HCT116 (cell line): ENCODE data around the gene AHRR. TPM values are rescaled to one million over a fixed set of nuclear protein-coding genes. Genes with fewer than 3 reads are reported as not detected.
"Not testable (repeated sequence)": the region's sequence is repeated elsewhere in the genome, so short reads cannot be mapped to it uniquely, and the experiment has no call there.

ENCODE experiments used
- ATAC-seq: fragments of 200-7000 bp; cut with Tn5 transposase; 2 replicates; pipeline ENCODE4 v1.9.1; 2020; ENCODE audit warnings: mild to moderate bottlenecking, moderate library complexity
- BruUV-seq: library from RNA; stranded (reverse); fragments of 400-500 nt; replicated peaks from 2 replicates; lab custom pipeline; 2021; lab: Mats Ljungman, UMichigan
- CTCF ChIA-PET: fragments of 300-600 bp; sonication (Branson Sonifier 250); formaldehyde crosslinking; loops from one replicate; lab custom pipeline; 2021; ENCODE audit warnings: antibody characterized with exemption; lab: Charles Lee
- POLR2A ChIA-PET: fragments of 300-600, 350-600 bp; sonication (Branson Sonifier 250); formaldehyde crosslinking; loops from one replicate; lab custom pipeline; 2021; ENCODE audit warnings: antibody characterized with exemption; lab: Charles Lee
- RAD21 ChIA-PET, 2 experiments: fragments of 300-600 bp; sonication (Branson Sonifier 250); formaldehyde crosslinking; loops; one replicate each; lab custom pipeline; 2023; ENCODE audit warnings: low total read pairs in 2 of 2; ENCODE audit not compliant: uncharacterized antibody in 2 of 2, unreplicated experiment in 2 of 2, low non-redundant PET in 1 of 2; lab: Charles Lee
- DNase-seq: peaks from one replicate; pipeline ENCODE4 v3.0.0-alpha.2; 2010; ENCODE audit warnings: low read depth, low spot score
- H2AFZ ChIP-seq: fragments of 200-600 bp; shearing (Covaris generic), sonication (generic); 2 replicates; pipeline ENCODE4 v1.6.1; 2017; ENCODE audit warnings: low read depth, mixed run types, mixed read lengths, antibody characterized with exemption, low read length; ENCODE audit not compliant: poor library complexity, severe bottlenecking
- H3K27ac ChIP-seq: 2 replicates; pipeline ENCODE4 v1.5.1; 2012; ENCODE audit warnings: low read depth, low read length
- H3K27me3 ChIP-seq: fragments of 200-600 bp; sonication (generic); 2 replicates; pipeline ENCODE4 v1.6.1; 2016; ENCODE audit warnings: mixed run types, low read length, mixed read lengths; ENCODE audit not compliant: insufficient read depth
- H3K36me3 ChIP-seq, 2 experiments: fragments of 200-500 bp in 1 of 2; fragments of 200-600 bp in 1 of 2; sonication (Bioruptor generic) in 1 of 2; sonication (generic) in 1 of 2; 2 replicates each; pipeline versions ENCODE4 v1.5.1 to v1.6.1; 2014 to 2016; ENCODE audit warnings: low read length in 2 of 2, inconsistent platforms in 1 of 2, mixed read lengths in 1 of 2, mixed run types in 1 of 2; ENCODE audit not compliant: insufficient read depth in 2 of 2, control insufficient read depth in 1 of 2
- H3K4me1 ChIP-seq, 2 experiments: fragments of 200-600 bp in 1 of 2; sonication (generic) in 1 of 2; 2 replicates each; pipeline versions ENCODE4 v1.5.1 to v1.6.1; 2012 to 2017; ENCODE audit warnings: low read length in 2 of 2, inconsistent platforms in 1 of 2, mild to moderate bottlenecking in 1 of 2, mixed read lengths in 1 of 2, mixed run types in 1 of 2, moderate library complexity in 1 of 2; ENCODE audit not compliant: insufficient read depth in 2 of 2, control insufficient read depth in 1 of 2
- H3K4me2 ChIP-seq: fragments of 200-600 bp; sonication (generic); 2 replicates; pipeline ENCODE4 v1.6.1; 2017; ENCODE audit warnings: mixed run types, low read length, mixed read lengths
- H3K4me3 ChIP-seq, 2 experiments: fragments of 200-600 bp in 1 of 2; sonication (generic) in 1 of 2; replicated peaks in 1 of 2; 2 replicates each; pipeline ENCODE4 v1.5.1; 2011 to 2016; ENCODE audit warnings: low read length in 2 of 2, control low read depth in 1 of 2, low read depth in 1 of 2, mild to moderate bottlenecking in 1 of 2, mixed read lengths in 1 of 2, mixed run types in 1 of 2
- H3K79me2 ChIP-seq: fragments of 200-600 bp; sonication (generic); 2 replicates; pipeline ENCODE4 v1.6.1; 2017; ENCODE audit warnings: mild to moderate bottlenecking, mixed run types, low read length, moderate library complexity, mixed read lengths; ENCODE audit not compliant: insufficient read depth
- H3K9ac ChIP-seq: fragments of 200-600 bp; sonication (generic); 2 replicates; pipeline ENCODE4 v1.6.1; 2016; ENCODE audit warnings: low read length, mixed read lengths
- H3K9me2 ChIP-seq: fragments of 200-600 bp; sonication (generic), shearing (Covaris generic); 2 replicates; pipeline ENCODE4 v1.6.1; 2017; ENCODE audit warnings: mixed run types, mild to moderate bottlenecking, moderate library complexity; ENCODE audit not compliant: insufficient read depth
- H3K9me3 ChIP-seq, 2 experiments: fragments of 200-500 bp in 1 of 2; fragments of 200-600 bp in 1 of 2; sonication (Bioruptor generic) in 1 of 2; sonication (generic) in 1 of 2; 2 replicates each; pipeline ENCODE4 v1.6.1; 2014 to 2017; ENCODE audit warnings: low read length in 2 of 2, mixed read lengths in 2 of 2, inconsistent platforms in 1 of 2, low read depth in 1 of 2, mild to moderate bottlenecking in 1 of 2, mixed run types in 1 of 2, moderate library complexity in 1 of 2; ENCODE audit not compliant: control insufficient read depth in 1 of 2, insufficient read depth in 1 of 2
- H4K20me1 ChIP-seq: fragments of 200-600 bp; sonication (generic), shearing (Covaris generic); 2 replicates; pipeline ENCODE4 v1.6.1; 2017; ENCODE audit warnings: mixed run types, mild to moderate bottlenecking, moderate library complexity; ENCODE audit not compliant: insufficient read depth
- ZFX ChIP-seq: fragments of 450-650 bp; IDR thresholded peaks from 2 replicates; pipeline ENCODE4 v1.6.1; 2017
- intact Hi-C: fragments of 100-400 bp; cut with micrococcal nuclease; formaldehyde crosslinking; loops from 2 replicates; pipeline ENCODE4 v1.10.0; 2022
- total RNA-seq: library from RNA; stranded (reverse); gene quantifications from one replicate; pipeline ENCODE4 v1.2.1, GENCODE V29; 2021; ENCODE audit not compliant: unreplicated experiment
- TF ChIP-seq, protein P1 (sequence below): IDR thresholded peaks from 2 replicates; pipeline ENCODE4 v1.6.1; 2012; ENCODE audit warnings: low read depth

AHRR gene
- total RNA-seq, 1 experiment from 2014 or later: 12.7 TPM

DNA sequence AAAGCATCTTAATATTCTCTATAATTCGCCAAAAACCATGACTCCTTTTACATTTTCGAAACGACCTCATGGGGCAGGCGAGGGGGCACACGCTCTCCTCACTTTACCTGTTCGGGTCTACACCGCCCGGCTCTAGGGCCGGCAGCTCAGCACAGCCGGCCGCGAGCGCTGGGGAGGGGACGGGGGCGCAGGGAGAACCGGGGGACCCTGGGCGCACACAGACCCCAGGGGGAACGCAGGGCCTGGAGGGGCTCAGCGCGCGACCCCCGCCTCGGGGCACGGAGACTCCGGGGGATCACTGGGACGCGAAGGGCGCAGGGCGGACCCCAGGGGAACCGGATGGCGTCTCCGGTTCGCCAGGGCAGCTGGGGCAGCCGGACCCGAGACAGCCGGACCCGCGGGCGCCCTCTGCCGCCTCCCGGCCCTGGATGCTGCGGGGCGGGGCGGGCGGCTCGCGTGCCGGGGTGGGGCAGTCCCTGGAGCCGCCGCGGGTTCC is at the start of gene AHRR (continued):
- TF ChIP-seq, protein P1, sequence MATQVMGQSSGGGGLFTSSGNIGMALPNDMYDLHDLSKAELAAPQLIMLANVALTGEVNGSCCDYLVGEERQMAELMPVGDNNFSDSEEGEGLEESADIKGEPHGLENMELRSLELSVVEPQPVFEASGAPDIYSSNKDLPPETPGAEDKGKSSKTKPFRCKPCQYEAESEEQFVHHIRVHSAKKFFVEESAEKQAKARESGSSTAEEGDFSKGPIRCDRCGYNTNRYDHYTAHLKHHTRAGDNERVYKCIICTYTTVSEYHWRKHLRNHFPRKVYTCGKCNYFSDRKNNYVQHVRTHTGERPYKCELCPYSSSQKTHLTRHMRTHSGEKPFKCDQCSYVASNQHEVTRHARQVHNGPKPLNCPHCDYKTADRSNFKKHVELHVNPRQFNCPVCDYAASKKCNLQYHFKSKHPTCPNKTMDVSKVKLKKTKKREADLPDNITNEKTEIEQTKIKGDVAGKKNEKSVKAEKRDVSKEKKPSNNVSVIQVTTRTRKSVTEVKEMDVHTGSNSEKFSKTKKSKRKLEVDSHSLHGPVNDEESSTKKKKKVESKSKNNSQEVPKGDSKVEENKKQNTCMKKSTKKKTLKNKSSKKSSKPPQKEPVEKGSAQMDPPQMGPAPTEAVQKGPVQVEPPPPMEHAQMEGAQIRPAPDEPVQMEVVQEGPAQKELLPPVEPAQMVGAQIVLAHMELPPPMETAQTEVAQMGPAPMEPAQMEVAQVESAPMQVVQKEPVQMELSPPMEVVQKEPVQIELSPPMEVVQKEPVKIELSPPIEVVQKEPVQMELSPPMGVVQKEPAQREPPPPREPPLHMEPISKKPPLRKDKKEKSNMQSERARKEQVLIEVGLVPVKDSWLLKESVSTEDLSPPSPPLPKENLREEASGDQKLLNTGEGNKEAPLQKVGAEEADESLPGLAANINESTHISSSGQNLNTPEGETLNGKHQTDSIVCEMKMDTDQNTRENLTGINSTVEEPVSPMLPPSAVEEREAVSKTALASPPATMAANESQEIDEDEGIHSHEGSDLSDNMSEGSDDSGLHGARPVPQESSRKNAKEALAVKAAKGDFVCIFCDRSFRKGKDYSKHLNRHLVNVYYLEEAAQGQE: no peak

DNA sequence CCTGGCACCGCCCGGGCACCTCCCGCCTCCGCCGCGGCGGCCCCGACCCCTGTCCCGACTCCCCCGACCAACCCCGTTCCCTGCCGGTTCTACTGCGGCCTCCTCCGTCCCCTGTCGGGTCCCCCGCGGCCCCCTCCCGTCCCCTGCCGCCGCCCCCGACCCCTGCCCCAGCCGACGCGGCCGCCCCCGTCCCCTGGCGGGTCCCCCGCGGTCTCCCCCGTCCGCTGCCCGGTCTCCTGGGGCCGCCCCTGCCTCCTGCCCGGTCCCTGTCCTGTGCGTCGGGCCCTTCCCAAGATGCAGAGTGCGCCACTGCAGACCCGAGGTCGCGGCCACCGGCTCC is 49.7 kb upstream of the AHRR start:
- RAD21 ChIA-PET, H3K9me2 ChIP-seq, H3K9me3 ChIP-seq, ATAC-seq, H4K20me1 ChIP-seq, intact Hi-C loops, H3K27me3 ChIP-seq, BruUV-seq, H2AFZ ChIP-seq: not testable (repeated sequence)
- peak overlapping the region; percentile 84 for H3K9ac ChIP-seq
- peak overlapping the region; percentile 69 to 80 for H3K4me3 ChIP-seq
- CTCF ChIA-PET: interaction anchor here (0.9 to 1.2 kb wide), 4 partner anchors 45 to 175 kb away, joined by 4 to 6 read pairs (median 4); no protein-coding TSS in a partner anchor
- H3K79me2 ChIP-seq: peaks cover 47% of the 10 kb centered on the region
- H3K36me3 ChIP-seq: peaks cover 9 to 25% of the 10 kb centered on the region in 2 experiments; a peak in 3 of 4 replicates
- H3K4me2 ChIP-seq: peak overlapping the region; percentile 63
- peaks cover 6 to 17% of the 10 kb centered on the region in 2 experiments; a peak in 3 of 4 replicates for H3K4me1 ChIP-seq
- H3K27ac ChIP-seq: peak overlapping the region; percentile 65; the same call in 1 of the 2 replicates
- TF ChIP-seq ZFX: peak; percentile 80
- TF ChIP-seq, all 23 proteins: peak for 1; not testable (repeated sequence) for 22
- DNase-seq: not testable (repeated sequence)
- POLR2A ChIA-PET: interaction anchor here (0.8 to 1.5 kb wide), 4 partner anchors 12 to 621 kb away, joined by 3 to 8 read pairs (median 3); partner anchors contain the start of genes BRD9 and TRIP13

DNA sequence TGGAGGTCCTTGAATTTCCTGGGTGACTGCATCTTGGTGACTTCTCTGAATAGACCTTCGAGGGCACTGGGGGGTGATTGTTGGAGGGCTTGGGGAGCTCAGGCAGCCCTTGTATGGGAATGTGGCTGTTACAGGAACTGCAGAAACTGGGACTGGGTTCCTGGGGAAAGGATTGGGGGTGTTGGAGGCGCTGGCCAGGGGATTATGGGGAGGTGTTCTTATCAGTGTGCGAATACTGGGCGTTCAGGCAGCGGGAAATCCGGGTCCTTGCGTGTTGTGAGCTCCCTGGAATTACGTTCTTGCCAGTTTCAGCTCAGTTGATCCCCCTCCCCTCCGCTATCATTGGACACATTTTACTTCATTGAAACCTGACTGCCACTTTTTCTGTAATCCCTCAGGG is 48.4 kb upstream of the AHRR start:
- H3K27ac ChIP-seq, H3K27me3 ChIP-seq, CTCF ChIA-PET, POLR2A ChIA-PET, H3K9ac ChIP-seq, H3K9me3 ChIP-seq, BruUV-seq, H4K20me1 ChIP-seq, RAD21 ChIA-PET, ATAC-seq, intact Hi-C loops, DNase-seq, H2AFZ ChIP-seq, H3K9me2 ChIP-seq: not testable (repeated sequence)
- Histone ChIP-seq H3K4me1 (peaks cover 6 to 17% of the 10 kb centered on the region in 2 experiments; a peak in 3 of 4 replicates), H3K36me3 (peaks cover 9 to 25% of the 10 kb centered on the region in 2 experiments; a peak in 3 of 4 replicates), H3K4me3 (peak overlapping the region in 1 of 2 experiments; percentile 45; a peak in 2 of 4 replicates), H3K4me2 (peak overlapping the region; percentile 59), H3K79me2 (peaks cover 55% of the 10 kb centered on the region)

DNA sequence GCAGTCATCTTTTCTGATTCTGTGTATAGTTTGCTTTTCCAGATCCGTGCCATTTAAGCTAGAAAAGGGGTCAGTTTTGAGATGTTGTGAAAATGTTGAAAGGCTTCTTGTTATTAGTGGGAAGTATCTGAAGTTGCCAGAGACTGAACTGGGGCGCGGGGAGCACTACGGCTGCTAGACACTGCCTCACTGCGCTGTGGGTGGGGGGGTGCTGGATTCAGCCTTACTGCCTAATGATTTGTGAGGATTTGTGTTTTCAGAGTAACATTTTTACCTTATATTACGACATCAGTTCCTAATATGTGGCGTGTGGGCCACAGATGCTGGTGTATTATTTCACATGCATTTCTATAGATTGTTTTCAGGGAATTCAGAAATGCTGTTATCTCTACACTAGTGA is 48.0 kb upstream of the AHRR start:
- DNase-seq, CTCF ChIA-PET, H3K27me3 ChIP-seq, BruUV-seq, ATAC-seq, H4K20me1 ChIP-seq, H2AFZ ChIP-seq, H3K27ac ChIP-seq, RAD21 ChIA-PET, POLR2A ChIA-PET, H3K9me3 ChIP-seq, H3K9ac ChIP-seq, H3K9me2 ChIP-seq, intact Hi-C loops, H3K4me3 ChIP-seq: not testable (repeated sequence)
- peaks cover 9 to 25% of the 10 kb centered on the region in 2 experiments; a peak in 3 of 4 replicates for H3K36me3 ChIP-seq
- peaks cover 59% of the 10 kb centered on the region for H3K79me2 ChIP-seq
- H3K4me2 ChIP-seq: peak overlapping the region; percentile 59; the same call in 1 of the 2 replicates
- H3K4me1 ChIP-seq: peaks cover 6 to 17% of the 10 kb centered on the region in 2 experiments; a peak in 3 of 4 replicates
